Retina (tissue), 1 donor: ENCODE results near the gene ZNF281.

Experiments
- DNase-seq: peaks from one replicate; pipeline ENCODE4 v3.0.0-alpha.2; 2016

ZNF281 gene

DNA sequence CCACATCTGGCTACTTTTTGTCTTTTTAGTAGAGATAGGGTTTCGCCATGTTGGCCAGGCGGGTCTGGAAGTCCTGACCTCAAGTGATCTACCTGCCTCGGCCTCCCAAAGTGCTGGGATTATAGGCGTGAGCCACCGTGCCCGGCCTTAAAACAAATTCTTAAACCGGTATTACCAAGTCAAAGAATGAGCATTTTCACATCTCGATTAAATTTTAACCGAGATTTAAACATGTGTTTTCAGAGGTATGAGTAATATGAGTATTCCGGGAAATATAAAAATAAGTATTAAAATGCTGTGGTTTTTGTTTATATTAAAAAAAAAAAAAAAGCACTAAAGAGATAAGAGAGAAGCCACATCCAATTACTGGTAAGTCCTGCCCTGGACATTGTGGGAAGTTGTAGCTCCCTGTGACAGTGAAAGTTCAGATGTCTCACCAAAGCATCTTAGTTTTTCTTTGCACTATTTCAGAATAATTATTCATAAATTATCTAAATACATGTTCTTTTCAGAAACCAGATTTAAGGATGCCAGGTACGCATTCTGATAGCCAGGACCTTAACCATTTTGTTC, 24.9 kb downstream of the ZNF281 start:
- DNase-seq: no peak

DNA sequence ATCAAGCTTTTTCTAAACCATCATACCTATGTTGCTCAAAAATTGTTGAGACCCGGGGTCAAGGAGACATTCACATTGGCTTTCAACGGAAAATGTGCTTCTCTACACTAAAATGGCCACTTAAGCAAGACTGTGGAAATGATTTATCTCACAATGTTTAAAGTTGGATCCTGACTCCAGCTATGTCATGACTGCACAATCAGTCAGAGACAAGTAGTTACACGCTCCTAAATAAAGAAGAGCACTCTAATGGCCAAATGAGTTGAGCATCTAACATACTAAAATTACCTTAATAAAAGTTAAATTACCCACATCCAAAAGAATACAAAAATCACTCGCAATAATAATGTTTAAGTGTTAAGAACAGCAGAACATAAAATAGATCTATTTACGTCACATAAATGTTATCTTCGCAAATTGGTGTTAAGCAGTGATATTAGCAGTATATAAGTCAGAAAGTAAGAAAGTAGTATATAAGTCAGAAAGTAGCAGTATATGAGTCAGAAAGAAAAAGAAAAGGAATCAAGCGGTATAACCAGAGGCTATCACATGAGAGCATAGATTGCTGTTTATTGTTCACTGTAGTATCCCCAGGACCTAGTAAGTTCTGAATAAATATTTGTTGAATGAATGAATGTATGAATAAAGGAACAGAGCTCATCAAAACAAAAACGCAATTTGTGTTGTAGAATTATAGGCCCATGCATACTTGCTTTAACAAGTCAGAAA, 28.4 kb downstream of the ZNF281 start:
- DNase-seq: no peak

DNA sequence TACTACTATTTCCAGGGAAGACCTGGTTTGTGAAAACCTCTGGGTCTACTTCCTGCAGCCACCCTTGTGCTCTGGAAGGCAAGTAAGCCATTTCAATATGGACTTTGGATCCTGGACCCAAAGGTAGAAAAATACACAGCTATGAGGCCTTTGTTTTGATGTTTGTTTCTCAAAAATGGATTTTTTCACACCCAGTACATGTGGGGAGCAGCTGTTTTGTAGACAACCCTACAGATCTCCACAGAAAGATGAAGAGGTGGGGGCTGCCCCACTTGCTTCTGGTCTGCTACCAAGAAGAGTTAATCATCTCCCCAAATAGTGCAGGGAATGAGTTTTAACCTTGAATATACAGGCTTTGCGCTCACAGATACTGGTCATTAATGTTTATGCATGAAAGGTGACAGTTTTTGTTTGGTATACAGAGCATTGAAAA, 29.2 kb downstream of the ZNF281 start:
- DNase-seq: no peak

DNA sequence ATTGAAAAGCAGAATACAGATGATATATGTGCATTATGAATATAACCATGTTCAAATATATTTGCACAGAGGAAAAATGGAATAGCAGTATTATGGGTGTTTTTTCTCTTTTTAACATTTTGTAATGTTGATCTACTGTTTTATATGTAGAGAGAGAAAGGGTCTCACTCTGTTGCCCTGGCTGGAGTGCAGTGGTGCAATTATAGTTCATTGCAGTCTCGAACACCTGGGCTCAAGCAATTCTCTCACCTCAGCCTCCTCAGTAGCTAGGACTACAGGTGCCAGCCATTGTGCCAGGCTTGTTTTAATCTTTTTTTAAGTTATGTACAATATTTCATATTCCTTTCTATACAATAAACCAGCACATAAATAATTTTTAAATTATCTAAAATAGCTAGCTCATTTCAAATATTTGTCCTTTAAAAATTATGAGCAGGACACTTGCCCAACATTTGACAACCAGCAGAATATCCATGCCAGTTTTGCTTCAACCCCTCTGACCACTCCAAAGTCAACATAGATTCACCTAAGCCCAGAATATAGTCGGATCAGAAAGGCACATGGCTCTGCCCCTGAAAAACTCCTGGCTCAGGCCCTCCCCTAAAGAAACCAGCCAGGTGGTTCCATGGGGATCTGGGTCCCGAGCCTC, 29.8 kb downstream of the ZNF281 start:
- DNase-seq: no peak

DNA sequence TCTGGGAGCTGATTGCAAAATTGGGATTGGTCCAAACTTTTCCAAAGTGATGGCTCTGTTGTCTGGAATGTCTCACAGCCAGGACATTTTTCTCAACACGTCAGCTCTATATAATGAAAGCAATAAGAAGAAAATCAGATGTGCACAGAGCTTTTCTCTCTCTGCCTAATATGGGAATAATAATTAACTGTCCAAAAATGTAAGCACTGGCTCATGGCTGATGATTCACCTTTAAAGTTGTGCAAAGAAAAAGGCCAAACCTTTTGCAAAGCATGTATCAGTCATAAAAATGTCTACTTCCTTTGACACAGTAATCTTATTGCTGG, 30.4 kb downstream of the ZNF281 start:
- no peak for DNase-seq

DNA sequence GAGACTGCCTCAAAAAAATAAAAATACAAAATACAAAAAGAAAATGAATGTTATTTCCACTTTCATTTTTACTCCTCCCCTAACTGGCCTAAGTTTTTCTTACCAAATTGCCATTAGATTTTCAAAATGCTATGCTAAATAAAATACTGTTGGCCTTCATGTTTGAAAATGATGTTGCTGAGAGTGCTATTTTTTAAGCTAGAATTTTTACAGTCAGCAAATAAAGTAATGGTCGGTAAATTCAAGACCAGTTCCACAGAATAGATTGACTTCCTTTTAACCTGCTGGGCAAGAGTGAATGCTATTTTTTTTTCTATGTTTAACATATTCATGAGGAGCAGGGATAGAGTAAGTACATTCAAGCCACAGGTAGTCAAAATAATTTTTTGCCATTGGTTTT, 31.7 kb downstream of the ZNF281 start:
- no peak for DNase-seq

DNA sequence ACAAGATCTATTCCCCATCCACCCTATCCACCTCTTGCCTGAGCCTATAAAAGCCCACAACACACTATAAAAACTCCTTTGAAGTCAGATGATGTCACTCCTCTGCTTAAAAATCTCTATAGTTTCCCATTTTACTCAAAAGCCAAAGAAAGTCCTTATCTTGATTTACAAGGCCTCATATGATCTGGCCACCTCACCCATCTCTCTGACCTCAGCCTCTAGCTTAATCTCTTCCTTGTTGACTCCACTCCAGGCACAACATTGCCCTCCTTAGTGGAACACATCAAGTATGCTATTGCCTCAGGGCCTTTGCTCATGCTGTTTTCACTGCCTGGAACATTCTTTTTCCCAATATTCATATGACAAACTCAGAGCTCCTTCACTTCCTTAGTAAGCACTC, 33.3 kb downstream of the ZNF281 start:
- DNase-seq: no peak

DNA sequence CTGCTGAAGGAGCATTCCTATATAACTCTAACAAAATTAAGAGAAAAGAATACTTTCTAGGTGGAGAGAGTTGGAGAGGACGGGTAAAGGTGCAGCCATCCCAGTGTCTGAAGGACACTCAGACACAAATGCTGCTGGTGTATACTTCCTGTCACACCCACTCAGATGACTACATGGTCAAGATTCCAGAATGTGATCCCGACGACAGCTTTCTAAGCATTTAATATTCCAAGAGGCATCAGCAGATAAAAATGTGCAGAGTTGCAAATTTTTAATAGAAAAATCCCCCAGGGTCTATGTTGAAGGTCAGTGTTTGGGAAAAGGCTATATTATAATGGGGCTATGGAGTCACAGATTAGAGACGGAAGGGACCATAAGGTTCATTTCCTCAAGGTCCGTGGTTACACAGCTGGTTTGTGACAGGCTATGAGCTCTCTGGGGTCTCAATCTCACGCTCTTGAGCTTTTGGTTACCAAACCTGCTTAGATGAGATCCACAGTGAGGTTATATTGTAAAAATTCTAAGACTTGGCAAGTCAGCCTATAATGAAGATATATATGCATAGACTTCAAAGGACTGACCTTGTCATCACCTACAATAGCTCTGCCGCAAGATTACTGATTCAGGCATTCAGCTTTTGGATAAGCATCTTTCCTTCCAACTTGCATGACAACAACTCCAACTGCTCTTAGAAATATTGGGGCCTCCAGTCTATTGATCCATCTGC, 35.1 kb downstream of the ZNF281 start:
- no peak for DNase-seq

DNA sequence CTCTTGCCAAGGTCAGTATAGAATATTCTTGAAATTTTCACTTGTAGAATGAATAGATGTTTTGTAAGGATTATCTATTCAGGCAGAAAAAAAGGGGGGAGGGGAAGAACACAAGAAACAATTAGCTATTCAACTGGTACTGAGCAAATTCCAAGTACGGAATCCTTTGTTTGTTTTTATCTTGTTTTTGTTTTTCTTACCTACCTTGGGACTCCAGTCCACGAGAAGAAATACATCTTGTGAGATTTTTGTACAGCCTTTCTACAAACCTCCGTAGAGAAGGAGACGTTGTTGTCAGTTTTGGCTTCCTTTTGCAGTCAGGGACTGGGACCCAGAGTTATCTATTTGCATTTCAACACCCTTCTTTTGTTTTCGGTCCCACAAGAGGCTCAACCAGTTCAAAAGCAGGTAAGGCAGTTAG, 36.0 kb downstream of the ZNF281 start:
- peak; percentile 26 for DNase-seq

DNA sequence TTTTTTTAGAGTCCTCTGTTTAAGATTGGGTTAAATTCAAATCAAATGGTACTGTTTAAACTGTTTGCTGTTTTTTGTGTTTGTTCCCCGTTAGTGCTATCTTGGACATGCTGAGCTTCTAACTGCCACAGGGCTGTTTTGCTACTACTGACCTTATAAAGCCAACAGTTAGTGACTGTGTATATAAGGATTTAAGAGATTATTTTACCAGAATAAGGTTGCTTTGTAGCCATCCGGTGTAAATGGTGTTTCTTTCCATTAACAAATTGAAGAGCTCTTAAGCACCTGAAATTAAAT, 37.0 kb downstream of the ZNF281 start:
- DNase-seq: no peak

DNA sequence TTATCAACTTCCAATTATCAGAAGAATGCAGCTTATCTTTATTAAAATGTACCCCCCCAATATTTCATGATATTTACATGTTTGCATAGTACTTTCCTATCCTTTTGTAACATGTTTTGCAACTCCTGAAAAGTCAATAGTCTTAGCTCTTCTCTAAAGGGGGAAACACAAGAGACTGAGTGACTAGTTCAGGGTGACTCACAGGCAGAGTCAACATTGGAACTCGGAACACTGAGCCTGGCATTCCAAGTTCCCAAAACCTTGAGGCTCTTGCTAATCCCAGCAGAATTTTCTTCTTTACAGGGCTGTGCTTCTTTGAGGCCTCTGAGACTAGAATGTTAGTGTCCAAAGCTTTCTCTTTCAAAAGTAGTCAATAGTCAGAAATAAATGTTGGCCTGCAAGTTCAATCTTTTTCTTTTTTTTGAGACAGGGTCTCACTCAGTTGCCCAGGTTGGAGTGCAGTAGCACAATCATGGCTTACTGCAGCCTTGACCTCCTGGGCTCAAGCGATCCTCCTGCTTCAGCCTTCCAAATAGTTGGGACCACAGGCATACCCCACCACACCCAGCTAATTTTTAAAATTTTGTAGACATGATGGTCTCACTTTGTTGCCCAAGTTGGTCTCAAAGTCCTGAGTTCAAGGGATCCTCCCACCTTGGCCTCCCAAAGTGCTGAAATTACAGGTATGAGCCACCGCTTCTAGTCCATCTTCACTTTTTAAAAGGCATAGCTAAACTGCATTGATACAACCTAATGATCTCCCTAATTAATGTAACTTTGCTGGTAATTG, 37.5 kb downstream of the ZNF281 start:
- no peak for DNase-seq

DNA sequence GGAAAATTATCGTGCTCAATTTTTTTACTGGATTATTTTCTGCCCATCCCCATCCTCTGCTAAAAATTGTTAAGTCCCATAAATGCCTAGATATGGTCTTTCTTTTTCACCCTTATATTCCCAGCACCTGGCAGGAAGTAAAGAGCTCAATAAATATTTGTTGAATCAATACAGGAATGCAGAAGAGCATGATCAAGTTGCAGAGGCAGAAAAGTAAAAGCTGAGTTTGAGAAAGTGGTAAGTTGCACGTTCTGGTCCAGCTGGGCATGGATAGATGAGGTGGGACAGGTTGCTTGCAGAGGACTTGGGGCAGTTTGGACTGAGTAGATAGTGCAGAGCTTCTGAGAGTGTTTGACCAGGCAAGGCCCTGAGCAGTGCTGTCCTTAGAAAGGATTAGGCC, 40.1 kb downstream of the ZNF281 start:
- no peak for DNase-seq

DNA sequence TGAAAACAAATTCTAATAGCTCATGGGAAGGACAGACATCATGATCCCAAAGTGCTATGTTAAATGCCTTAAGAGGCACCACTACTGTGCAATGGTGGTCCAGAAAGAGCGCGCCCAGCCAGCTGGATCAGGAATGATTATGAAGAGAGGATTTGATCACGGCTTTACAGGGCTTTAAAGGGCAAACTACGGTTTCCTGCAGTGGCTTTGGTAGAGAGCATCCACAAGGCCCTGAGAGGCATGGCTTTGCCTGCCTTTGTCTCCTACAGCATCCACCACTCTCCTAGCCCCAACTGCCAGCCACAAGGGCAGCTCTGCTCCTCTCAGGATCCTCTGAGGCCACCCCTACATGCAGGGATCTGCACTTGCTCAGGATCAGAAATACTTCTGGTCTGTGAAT, 40.7 kb downstream of the ZNF281 start:
- DNase-seq: no peak

DNA sequence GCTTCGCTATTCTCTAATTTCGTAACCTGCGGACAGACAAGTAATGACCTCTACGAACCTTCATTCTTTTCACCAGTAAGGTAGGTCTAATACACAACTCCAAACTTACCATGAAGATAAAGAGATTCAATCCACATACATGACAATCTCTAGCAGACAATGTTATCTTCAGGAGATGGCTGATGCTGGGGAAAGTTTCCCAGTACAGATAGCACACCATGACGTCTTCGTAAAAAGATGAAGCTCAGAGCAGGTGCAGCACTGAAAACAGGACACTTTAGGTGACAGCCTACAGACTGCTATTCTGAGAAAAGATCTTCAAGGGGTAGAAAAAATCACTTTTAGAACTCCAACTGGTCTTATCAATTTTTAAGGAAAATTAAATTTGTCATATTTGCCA, 41.3 kb downstream of the ZNF281 start:
- DNase-seq: no peak

DNA sequence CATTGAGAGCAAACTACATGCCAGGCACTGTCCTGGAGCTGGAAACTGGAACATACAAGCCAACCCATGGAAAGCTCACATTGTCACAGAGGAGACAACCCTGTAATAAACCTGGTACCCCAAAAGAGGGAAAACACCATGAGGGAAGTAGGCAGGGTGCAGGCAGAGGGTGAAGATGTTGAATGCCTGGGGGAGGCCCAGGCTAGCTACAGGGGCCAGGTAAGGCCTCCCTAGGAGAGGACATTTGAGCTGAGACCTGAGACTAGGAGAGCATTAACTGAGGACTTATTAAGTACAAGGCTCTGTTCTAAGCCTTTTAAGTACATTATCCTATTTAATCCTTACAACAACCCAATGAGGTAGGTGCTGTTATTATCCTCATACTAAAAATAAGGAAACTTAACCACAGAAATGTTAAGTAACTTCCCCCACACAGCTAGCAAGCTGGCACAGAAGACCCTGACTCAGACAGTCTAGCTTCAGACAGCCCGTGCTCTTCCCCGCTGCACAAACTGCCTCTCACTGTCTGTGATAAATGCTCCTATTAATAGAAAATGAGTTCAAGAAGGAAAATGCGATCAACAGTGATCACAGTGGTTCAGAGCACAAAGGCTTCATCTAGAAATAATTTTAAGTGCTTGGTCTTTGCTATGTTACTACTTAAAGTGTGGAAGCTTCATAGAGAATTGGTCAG, 41.8 kb downstream of the ZNF281 start:
- no peak for DNase-seq

DNA sequence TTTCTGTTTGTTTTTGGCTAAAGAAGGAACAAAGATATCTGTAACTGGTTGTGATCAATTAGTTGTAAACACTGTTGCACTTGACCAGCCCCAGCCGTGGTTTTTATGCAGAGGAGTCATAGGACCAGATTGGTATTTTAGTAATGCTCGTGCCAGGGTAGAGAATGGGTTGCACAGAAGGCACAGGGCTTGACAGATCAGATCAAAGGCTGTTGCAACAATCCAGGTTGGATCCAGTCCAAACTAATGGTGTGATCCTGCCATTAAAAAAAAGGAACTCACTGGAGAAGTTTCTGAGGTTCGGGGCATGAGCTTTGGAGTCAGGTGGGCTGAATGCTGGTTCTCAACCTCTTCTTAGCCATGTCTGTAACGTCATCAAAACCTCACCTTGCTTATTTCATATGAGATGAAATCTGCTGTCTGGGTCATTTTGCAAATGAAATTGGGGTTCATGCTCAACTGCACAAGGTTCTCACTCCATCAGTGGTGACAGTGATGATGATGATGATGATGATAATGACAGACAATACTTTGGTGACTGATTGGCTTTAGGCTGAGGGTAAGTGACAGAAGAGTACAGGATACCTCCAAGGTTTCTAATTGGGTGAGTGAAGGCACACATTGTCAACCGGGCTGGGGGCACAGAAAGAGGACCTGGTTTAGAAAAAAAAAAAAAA, 43.1 kb downstream of the ZNF281 start:
- no peak for DNase-seq

DNA sequence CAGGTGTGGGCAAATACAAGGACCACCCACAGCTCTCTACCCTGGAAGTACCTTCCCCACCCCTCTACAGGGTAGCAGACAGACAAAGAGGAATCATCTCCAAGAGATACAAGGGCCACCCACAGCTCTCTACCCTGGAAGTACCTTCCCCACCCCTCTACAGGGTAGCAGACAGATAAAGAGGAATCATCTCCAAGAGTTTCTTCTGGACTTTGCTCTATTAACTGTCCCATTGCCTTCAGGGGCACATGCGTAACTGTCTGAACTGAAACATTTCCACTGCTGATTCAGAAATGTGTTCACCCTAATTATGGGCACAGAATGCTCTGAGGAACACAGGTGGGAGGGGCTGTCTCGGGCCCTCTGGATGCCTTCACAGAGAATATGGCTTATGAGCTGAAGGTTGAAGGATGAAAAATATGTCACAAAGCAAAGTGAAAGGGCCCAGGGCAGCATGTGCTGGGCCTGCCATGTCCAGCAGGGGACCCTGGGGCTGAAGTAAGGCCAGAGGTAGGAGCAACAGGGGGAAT, 43.9 kb downstream of the ZNF281 start:
- no peak for DNase-seq

DNA sequence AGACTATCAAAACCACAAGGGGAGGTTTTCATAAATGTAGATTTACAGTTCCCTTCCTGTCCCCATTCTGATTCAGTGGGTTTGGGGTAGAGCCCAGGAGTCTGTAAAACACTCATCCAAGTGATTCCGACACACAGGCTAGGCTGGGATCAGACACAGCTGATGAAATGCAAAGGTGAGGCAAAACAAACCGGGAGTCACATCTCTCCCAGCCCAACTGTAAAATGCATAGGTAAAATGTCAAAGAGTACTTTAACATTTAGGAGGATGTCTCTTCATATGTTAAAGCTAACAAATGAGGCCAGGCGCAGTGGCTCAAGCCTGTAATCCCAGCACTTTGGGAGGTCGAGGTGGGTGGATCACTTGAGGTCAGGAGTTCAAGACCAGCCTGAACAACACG, 45.0 kb downstream of the ZNF281 start:
- no peak for DNase-seq

DNA sequence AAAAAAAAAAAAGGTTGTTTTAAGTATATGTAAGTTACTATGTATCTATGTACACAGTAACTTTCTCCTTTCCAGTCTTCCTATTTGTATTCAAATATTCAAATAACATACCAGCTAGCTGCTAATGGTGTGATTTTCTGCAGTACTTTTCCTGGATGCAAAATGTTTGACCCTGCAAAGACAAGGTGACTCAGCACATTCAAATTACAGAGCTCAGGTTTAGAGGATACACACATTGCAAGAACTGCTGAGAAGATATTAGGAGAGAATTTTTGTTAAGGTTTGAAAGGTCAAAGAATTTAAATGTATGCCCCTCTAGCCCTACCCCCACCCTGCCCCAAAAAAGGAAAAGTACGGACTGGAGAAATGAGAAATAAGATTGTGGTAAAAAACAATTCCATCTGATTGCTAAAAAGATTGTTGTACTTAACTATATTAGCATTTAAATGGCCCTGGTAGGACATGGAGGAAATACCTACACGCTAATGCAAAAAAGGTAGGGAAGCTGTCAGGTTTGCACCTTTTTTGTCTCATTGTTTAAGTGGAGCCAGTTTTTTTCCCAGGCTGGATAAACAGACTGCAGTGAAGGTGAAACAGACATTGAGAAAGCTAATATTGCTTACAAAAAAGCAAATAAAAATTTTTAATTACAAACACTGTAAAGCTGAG, 45.6 kb downstream of the ZNF281 start:
- DNase-seq: no peak

DNA sequence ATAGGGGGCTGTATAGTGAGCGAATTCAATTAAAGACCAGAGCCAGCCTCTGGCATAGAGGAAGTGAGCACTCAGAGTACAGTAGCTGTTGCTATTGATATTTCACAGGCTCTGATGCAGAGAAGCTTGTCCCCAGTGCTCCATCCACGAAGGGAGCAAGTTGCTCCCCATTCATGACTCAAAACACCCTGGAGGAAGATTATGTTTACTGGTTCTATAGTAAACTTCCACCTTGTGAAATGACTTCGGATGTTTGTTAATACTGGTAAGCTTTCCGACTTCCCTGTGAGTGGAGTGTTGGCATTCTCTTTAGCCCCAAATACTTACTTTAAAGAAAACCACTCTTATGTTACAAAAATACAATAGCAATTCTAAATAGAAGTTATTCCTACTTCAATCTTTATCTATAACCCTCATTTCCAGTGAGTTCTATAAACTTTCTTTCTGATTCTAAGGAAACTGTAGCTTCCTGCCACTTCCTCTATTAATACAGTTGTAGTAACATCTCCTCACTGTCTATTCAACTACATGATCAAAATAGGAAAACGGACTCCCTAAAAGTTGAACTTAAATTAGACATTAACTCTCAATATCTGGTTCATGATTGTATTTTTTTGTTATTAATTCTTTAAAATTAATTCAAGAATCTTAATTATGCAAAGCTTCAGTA, 46.4 kb downstream of the ZNF281 start:
- DNase-seq: no peak

DNA sequence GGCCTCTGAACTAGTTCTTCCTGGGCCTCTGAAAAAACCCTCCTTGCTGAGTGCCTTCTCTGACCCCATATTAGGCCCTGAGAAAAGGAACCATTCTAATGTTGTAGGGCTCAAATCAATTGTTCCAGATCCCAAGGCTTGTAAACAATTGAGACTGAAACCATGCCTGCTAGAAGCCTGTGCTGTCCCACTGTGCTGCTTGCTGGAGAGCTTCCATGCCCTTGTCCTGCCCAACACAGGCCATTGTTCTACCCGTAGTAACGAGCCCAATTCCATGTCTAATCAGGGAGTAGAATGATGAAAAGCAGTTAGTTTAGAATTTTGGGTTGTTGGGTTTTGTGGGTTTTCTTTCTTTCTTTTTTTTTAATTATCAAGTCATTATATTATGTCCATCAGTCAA, 47.4 kb downstream of the ZNF281 start:
- no peak for DNase-seq
